IMR-90 (cell line): Measurements from ENCODE around the gene CPXM1. TPM values are rescaled to one million over a fixed set of nuclear protein-coding genes. Genes with fewer than 3 reads are reported as not detected.
"Not testable (repeated sequence)": the region's sequence is repeated elsewhere in the genome, so short reads cannot be mapped to it uniquely, and the experiment has no call there.

Source experiments
- ATAC-seq: fragments of 200-7000 bp; cut with Tn5 transposase; 2 replicates; pipeline ENCODE4 v1.9.1; 2020; ENCODE audit warnings: low read depth, mild to moderate bottlenecking, moderate library complexity
- BruUV-seq: library from RNA; stranded (reverse); fragments of 400-500 nt; replicated peaks from 2 replicates; lab custom pipeline; 2021; lab: Mats Ljungman, UMichigan
- CTCF ChIA-PET: fragments of 300-600 bp; formaldehyde crosslinking; extraction: SDS; loops from one replicate; lab custom pipeline; 2021; ENCODE audit warnings: antibody characterized with exemption; lab: Yijun Ruan, JAX
- POLR2A ChIA-PET: fragments of 300-600 bp; sonication (Branson Sonifier 250); formaldehyde crosslinking; loops from one replicate; lab custom pipeline; 2022; ENCODE audit warnings: antibody characterized with exemption; ENCODE audit not compliant: unreplicated experiment; lab: Charles Lee
- DNase-seq: peaks from one replicate; pipeline ENCODE4 v3.0.0; 2013
- H2AFZ ChIP-seq: replicated peaks from 2 replicates; pipeline ENCODE3; 2013; ENCODE audit warnings: low read length, mild to moderate bottlenecking; ENCODE audit not compliant: poor library complexity
- H2AK5ac ChIP-seq: 2 replicates; pipeline ENCODE4 v1.6.1; 2013; ENCODE audit warnings: low read depth, low read length, inconsistent platforms
- H2AK9ac ChIP-seq: replicated peaks from 2 replicates; pipeline ENCODE3; 2013; ENCODE audit warnings: mild to moderate bottlenecking, low read depth, low read length, moderate library complexity; ENCODE audit not compliant: poor library complexity
- H2BK120ac ChIP-seq: 2 replicates; pipeline ENCODE4 v1.6.1; 2013; ENCODE audit warnings: low read depth, low read length, inconsistent platforms
- H2BK15ac ChIP-seq: 3 replicates; pipeline ENCODE4 v1.6.1; 2013; ENCODE audit warnings: low read depth, low read length, inconsistent platforms
- H2BK20ac ChIP-seq: 2 replicates; pipeline ENCODE4 v1.6.1; 2013; ENCODE audit warnings: low read depth, mild to moderate bottlenecking, inconsistent platforms, low read length, moderate library complexity
- H2BK5ac ChIP-seq: 2 replicates; pipeline ENCODE4 v1.6.1; 2013; ENCODE audit warnings: mild to moderate bottlenecking, low read depth, low read length, inconsistent platforms; ENCODE audit not compliant: poor library complexity, severe bottlenecking
- H3K14ac ChIP-seq: replicated peaks from 2 replicates; pipeline ENCODE4 v1.6.1; 2013; ENCODE audit warnings: low read depth, low read length, inconsistent platforms
- H3K18ac ChIP-seq: 2 replicates; pipeline ENCODE4 v1.6.1; 2013; ENCODE audit warnings: low read depth, low read length, control low read depth
- H3K23ac ChIP-seq: 2 replicates; pipeline ENCODE4 v1.6.1; 2013; ENCODE audit warnings: low read depth, low read length, inconsistent platforms
- H3K27ac ChIP-seq: 2 replicates; pipeline ENCODE4 v1.5.1; 2013; ENCODE audit warnings: mild to moderate bottlenecking, control low read depth, low read length; ENCODE audit not compliant: insufficient read depth
- H3K27me3 ChIP-seq: 2 replicates; pipeline ENCODE4 v1.6.1; 2013; ENCODE audit warnings: low read length; ENCODE audit not compliant: control insufficient read depth, insufficient read depth
- H3K36me3 ChIP-seq: 2 replicates; pipeline ENCODE4 v1.6.1; 2013; ENCODE audit warnings: low read length, mixed read lengths; ENCODE audit not compliant: control insufficient read depth, insufficient read depth
- H3K4ac ChIP-seq: 2 replicates; pipeline ENCODE4 v1.6.1; 2013; ENCODE audit warnings: low read depth, low read length, inconsistent platforms
- H3K4me1 ChIP-seq: 2 replicates; pipeline ENCODE4 v1.6.1; 2013; ENCODE audit warnings: low read length, mixed read lengths; ENCODE audit not compliant: control insufficient read depth, insufficient read depth
- H3K4me2 ChIP-seq: 2 replicates; pipeline ENCODE4 v1.6.1; 2013; ENCODE audit warnings: low read depth, mild to moderate bottlenecking, control low read depth, low read length, moderate library complexity
- H3K4me3 ChIP-seq: 2 replicates; pipeline ENCODE4 v1.5.1; 2013; ENCODE audit warnings: low read depth, mild to moderate bottlenecking, control low read depth, low read length, moderate library complexity; ENCODE audit not compliant: insufficient read depth
- H3K56ac ChIP-seq: 2 replicates; pipeline ENCODE4 v1.6.1; 2013; ENCODE audit warnings: low read length, inconsistent platforms; ENCODE audit not compliant: insufficient read depth; ENCODE audit errors: extremely low read depth
- H3K79me1 ChIP-seq, 2 experiments: 2 replicates each; pipeline ENCODE4 v1.6.1; 2013; ENCODE audit warnings: low read length in 2 of 2, inconsistent platforms in 1 of 2, low read depth in 1 of 2
- H3K9ac ChIP-seq: 2 replicates; pipeline ENCODE4 v1.6.1; 2013; ENCODE audit warnings: low read depth, low read length, control low read depth
- H3K9me1 ChIP-seq: 2 replicates; pipeline ENCODE4 v1.6.1; 2013; ENCODE audit warnings: low read length, inconsistent platforms; ENCODE audit not compliant: insufficient read depth
- H3K9me3 ChIP-seq: 2 replicates; pipeline ENCODE4 v1.6.1; 2013; ENCODE audit warnings: low read length; ENCODE audit not compliant: control insufficient read depth, insufficient read depth
- H4K20me1 ChIP-seq: 2 replicates; pipeline ENCODE4 v1.6.1; 2013; ENCODE audit warnings: low read length, inconsistent platforms; ENCODE audit not compliant: insufficient read depth
- H4K5ac ChIP-seq: 2 replicates; pipeline ENCODE4 v1.6.1; 2013; ENCODE audit warnings: mild to moderate bottlenecking, low read depth, low read length, control low read depth
- H4K8ac ChIP-seq, 2 experiments: 2 replicates each; pipeline ENCODE4 v1.6.1; 2013; ENCODE audit warnings: low read depth in 2 of 2, low read length in 2 of 2, control low read depth in 1 of 2, inconsistent platforms in 1 of 2
- H4K91ac ChIP-seq: 2 replicates; pipeline ENCODE4 v1.6.1; 2013; ENCODE audit warnings: low read depth, low read length, inconsistent platforms; ENCODE audit not compliant: insufficient read depth
- BHLHE40 ChIP-seq: fragments of 150-350 bp; IDR thresholded peaks from 2 replicates; pipeline ENCODE4 v1.6.1; 2016; ENCODE audit warnings: mild to moderate bottlenecking, low read depth, low read length
- NFE2L2 ChIP-seq: fragments of 150-350 bp; IDR thresholded peaks from 2 replicates; pipeline ENCODE4 v1.6.1; 2016; ENCODE audit warnings: low read depth, mild to moderate bottlenecking, low read length
- RAD21 ChIP-seq: IDR thresholded peaks from 2 replicates; pipeline ENCODE4 v1.6.1; 2012; ENCODE audit warnings: low read length, improper control_type of control experiment
- WGBS, 2 experiments: methylation state at CpG; one replicate each; pipeline versions ENCODE4 v1.1.5 to v1.1.7; 2013; ENCODE audit warnings: missing lambda C conversion rate in 2 of 2; ENCODE audit not compliant: insufficient read length in 1 of 2; ENCODE audit errors: extremely low coverage in 2 of 2; 5-methylcytosine and 5-hydroxymethylcytosine counted together
- dilution Hi-C: fragments of 300-500 bp; cut with HindIII; formaldehyde crosslinking; loops from one replicate; pipeline ENCODE4 v1.14.3; 2018; ENCODE audit warnings: low sequenced_read_pairs; ENCODE audit not compliant: unreplicated experiment
- in situ Hi-C: fragments of 300-500 bp; cut with MboI; formaldehyde crosslinking; loops from 3 replicates; pipeline ENCODE4 v1.14.3; 2019; ENCODE audit warnings: low sequenced_read_pairs, inconsistent platforms, mixed read lengths
- intact Hi-C: fragments of 100-400 bp; cut with micrococcal nuclease; formaldehyde crosslinking; loops from 2 replicates; pipeline ENCODE4 v1.10.0; 2022
- polyA plus RNA-seq, 3 experiments: library from polyadenylated mRNA; depleted of rRNA; stranded (reverse); fragments of >200 nt; gene quantifications; 2 replicates each; pipeline ENCODE4 v1.2.3, GENCODE V29; 2012; ENCODE audit warnings: low replicate concordance in 1 of 3
- total RNA-seq: library from RNA; depleted of rRNA; stranded (reverse); fragments of >200 nt; gene quantifications from 2 replicates; pipeline ENCODE4 v1.2.3, GENCODE V29; 2012
- TF ChIP-seq, protein P1 (sequence below): fragments of 150-350 bp; IDR thresholded peaks from 2 replicates; pipeline ENCODE4 v1.6.1; 2016; ENCODE audit warnings: low read depth, mild to moderate bottlenecking, low read length, moderate library complexity, borderline replicate concordance

CPXM1 gene
- total and polyA plus RNA-seq, 2 of the 4 experiments (the other 2 are of a cell fraction): 1.1 to 4.6 TPM

DNA sequence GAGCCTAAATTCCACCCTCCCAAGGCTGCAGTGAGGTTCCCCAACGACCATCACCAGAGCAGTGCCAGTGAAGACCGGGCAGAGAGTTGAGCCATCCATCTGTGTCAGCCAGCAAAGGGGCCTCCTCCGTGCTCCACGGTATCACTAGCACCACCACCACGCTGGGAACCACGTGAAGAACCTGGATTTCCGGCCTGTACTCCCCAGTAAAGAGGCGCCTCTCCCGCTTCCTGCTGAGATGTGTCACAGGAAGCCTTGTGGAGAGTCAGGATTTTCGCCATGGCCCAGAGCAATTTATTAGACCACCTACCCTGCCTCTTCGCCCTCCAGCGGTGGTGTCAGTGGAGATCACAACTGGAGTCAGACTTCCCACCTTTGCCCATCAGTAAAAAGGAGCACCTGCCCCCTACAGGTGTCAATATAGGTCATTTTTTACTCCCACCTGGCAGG is 28.8 kb downstream of the CPXM1 start:
- H3K4me1 ChIP-seq: peaks cover 3% of the 10 kb centered on the region; the same call in 1 of the 2 replicates
- H3K23ac ChIP-seq: no peak overlapping the region
- no peak overlapping the region for H3K4me2 ChIP-seq
- no peak overlapping the region for H2AK5ac ChIP-seq
- in situ Hi-C loops (no loop called here), dilution Hi-C loops (no loop called here), intact Hi-C loops (no loop called here)
- H2AFZ ChIP-seq: peak overlapping the region; percentile 78
- H4K91ac ChIP-seq: no peak overlapping the region
- no peaks in the 10 kb centered on the region for H3K9me1 ChIP-seq
- no peaks in the 10 kb centered on the region for H4K20me1 ChIP-seq
- no peak overlapping the region for H3K18ac ChIP-seq
- no TSS peak for BruUV-seq
- TF ChIP-seq BHLHE40 (no peak), NFE2L2 (no peak), RAD21 (no peak)
- TF ChIP-seq, protein P1, sequence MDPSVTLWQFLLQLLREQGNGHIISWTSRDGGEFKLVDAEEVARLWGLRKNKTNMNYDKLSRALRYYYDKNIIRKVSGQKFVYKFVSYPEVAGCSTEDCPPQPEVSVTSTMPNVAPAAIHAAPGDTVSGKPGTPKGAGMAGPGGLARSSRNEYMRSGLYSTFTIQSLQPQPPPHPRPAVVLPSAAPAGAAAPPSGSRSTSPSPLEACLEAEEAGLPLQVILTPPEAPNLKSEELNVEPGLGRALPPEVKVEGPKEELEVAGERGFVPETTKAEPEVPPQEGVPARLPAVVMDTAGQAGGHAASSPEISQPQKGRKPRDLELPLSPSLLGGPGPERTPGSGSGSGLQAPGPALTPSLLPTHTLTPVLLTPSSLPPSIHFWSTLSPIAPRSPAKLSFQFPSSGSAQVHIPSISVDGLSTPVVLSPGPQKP: no peak
- no peak overlapping the region for H3K27ac ChIP-seq
- no peak overlapping the region for H3K4ac ChIP-seq
- WGBS, 2 experiments: no CpG with 5 or more reads among the region's 12 CpGs
- no peak overlapping the region for H2AK9ac ChIP-seq
- no peak overlapping the region for H3K4me3 ChIP-seq
- no peak overlapping the region for H2BK20ac ChIP-seq
- ATAC-seq (no peak), DNase-seq (peak; percentile 18)
- no peaks in the 10 kb centered on the region for H3K79me1 ChIP-seq
- no peaks in the 10 kb centered on the region for H3K36me3 ChIP-seq
- no peak overlapping the region for H3K9ac ChIP-seq
- no peak overlapping the region for H3K56ac ChIP-seq
- no peak overlapping the region for H3K14ac ChIP-seq
- ChIA-PET POLR2A (no interaction called here), CTCF (no interaction called here)
- peaks cover 6% of the 10 kb centered on the region for H3K9me3 ChIP-seq
- H2BK120ac ChIP-seq: no peak overlapping the region
- peaks cover 14% of the 10 kb centered on the region for H3K27me3 ChIP-seq
- no peak overlapping the region for H4K8ac ChIP-seq
- H2BK15ac ChIP-seq: no peak overlapping the region
- no peak overlapping the region for H2BK5ac ChIP-seq
- H4K5ac ChIP-seq: no peak overlapping the region

DNA sequence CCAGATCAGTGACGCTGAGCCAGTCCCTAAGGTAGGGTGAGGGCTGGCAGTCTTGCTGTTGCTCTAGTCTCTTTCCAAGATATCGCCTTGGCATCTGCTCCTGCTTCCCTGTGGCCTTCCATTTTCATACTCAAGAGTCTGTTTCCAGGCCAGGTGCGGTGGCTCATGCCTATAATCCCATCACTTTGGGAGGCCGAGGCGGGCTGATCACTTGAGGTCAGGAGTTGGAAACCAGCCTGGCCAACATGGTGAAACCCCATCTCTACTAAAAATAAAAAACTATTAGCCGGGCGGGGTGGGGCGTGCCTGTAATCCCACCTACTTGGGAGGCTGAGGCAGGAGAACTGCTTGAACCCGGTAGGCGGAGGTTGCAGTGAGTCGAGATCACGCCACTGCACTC is 30.3 kb downstream of the CPXM1 start:
- 93% methylated on average over 5 of the region's 12 CpGs; no CpG with 5 or more reads in 1 of the 2 experiments for WGBS, 2 experiments
- peaks cover 14% of the 10 kb centered on the region for H3K27me3 ChIP-seq
- ATAC-seq: not testable (repeated sequence)

More for the DNA sequence above, 30.3 kb downstream of the CPXM1 start:
- H4K20me1 ChIP-seq, H3K9ac ChIP-seq, in situ Hi-C loops, H3K23ac ChIP-seq, H3K79me1 ChIP-seq, H3K27ac ChIP-seq, H3K4ac ChIP-seq, H3K56ac ChIP-seq, H3K14ac ChIP-seq, BruUV-seq, H3K4me3 ChIP-seq, H2AK9ac ChIP-seq, POLR2A ChIA-PET, H4K5ac ChIP-seq, H4K91ac ChIP-seq, H3K18ac ChIP-seq, intact Hi-C loops, H3K4me1 ChIP-seq, H3K4me2 ChIP-seq, H2BK20ac ChIP-seq, dilution Hi-C loops, H4K8ac ChIP-seq, H3K9me1 ChIP-seq, H3K9me3 ChIP-seq, H2BK5ac ChIP-seq, DNase-seq, H2BK15ac ChIP-seq, H2BK120ac ChIP-seq, H3K36me3 ChIP-seq, H2AK5ac ChIP-seq, H2AFZ ChIP-seq: not testable (repeated sequence)
- CTCF ChIA-PET: interaction anchor here (0.7 kb wide), 1 partner anchor 9 kb away, joined by 3 read pairs; no protein-coding TSS in a partner anchor
